H1 (cell line): Measurements from ENCODE around the gene PLEKHN1. TPM values are rescaled to one million over a fixed set of nuclear protein-coding genes. Genes with fewer than 3 reads are reported as not detected.

Experiments used
- CTCF ChIA-PET: fragments of 300-600 bp; sonication (Branson Sonifier 250); formaldehyde crosslinking; loops from one replicate; lab custom pipeline; 2021; ENCODE audit not compliant: partially characterized antibody; lab: Charles Lee
- POLR2A ChIA-PET: fragments of 300-600 bp; sonication (Branson Sonifier 250); formaldehyde crosslinking; loops from one replicate; lab custom pipeline; 2021; ENCODE audit warnings: inconsistent platforms; ENCODE audit not compliant: partially characterized antibody; lab: Charles Lee
- DNase-seq, 2 experiments: peaks; one replicate each; pipeline versions ENCODE4 v3.0.0 to v3.0.0-alpha.2; 2010 to 2022; ENCODE audit warnings: low spot score in 2 of 2, low read depth in 1 of 2, mixed read lengths in 1 of 2
- FAIRE-seq: peaks from 2 replicates; lab custom pipeline; 2011; peaks lifted over from hg19 to GRCh38; lab: Jason Lieb, UNC
- H2AFZ ChIP-seq: 2 replicates; pipeline ENCODE4 v1.8.1; 2012; ENCODE audit warnings: low read length, inconsistent platforms
- H2AK5ac ChIP-seq: 2 replicates; pipeline ENCODE4 v1.6.1; 2013; ENCODE audit warnings: low read depth, low read length
- H2BK120ac ChIP-seq: replicated peaks from 2 replicates; pipeline ENCODE3; 2013; ENCODE audit warnings: low read depth, low read length, inconsistent platforms
- H2BK12ac ChIP-seq: 2 replicates; pipeline ENCODE4 v1.6.1; 2013; ENCODE audit warnings: low read depth, low read length
- H2BK15ac ChIP-seq: 2 replicates; pipeline ENCODE4 v1.6.1; 2013; ENCODE audit warnings: low read length
- H2BK20ac ChIP-seq: 2 replicates; pipeline ENCODE4 v1.6.1; 2013; ENCODE audit warnings: low read length
- H2BK5ac ChIP-seq: 2 replicates; pipeline ENCODE4 v1.6.1; 2013; ENCODE audit warnings: low read depth, low read length
- H3K14ac ChIP-seq: 2 replicates; pipeline ENCODE4 v1.6.1; 2013; ENCODE audit warnings: inconsistent platforms; ENCODE audit not compliant: insufficient read length
- H3K18ac ChIP-seq: 2 replicates; pipeline ENCODE4 v1.6.1; 2013; ENCODE audit warnings: low read length; ENCODE audit errors: extremely low read depth
- H3K23ac ChIP-seq: 2 replicates; pipeline ENCODE4 v1.6.1; 2013; ENCODE audit warnings: inconsistent platforms; ENCODE audit not compliant: insufficient read length
- H3K23me2 ChIP-seq: 2 replicates; pipeline ENCODE4 v1.6.1; 2013; ENCODE audit warnings: low read depth, low read length
- H3K27ac ChIP-seq: 2 replicates; pipeline ENCODE4 v1.6.1; 2011; ENCODE audit warnings: low read depth, low read length, inconsistent platforms
- H3K27me3 ChIP-seq, 4 experiments: replicated peaks in 1 of 4; 1 replicate in 1 of 4; 2 replicates in 3 of 4; pipeline versions ENCODE4 v1.6.1 to v1.8.1; 2011 to 2013; ENCODE audit warnings: low read length in 3 of 4, mild to moderate bottlenecking in 3 of 4, inconsistent platforms in 2 of 4, mixed read lengths in 2 of 4, moderate library complexity in 1 of 4; ENCODE audit not compliant: control insufficient read depth in 3 of 4, insufficient read depth in 3 of 4; ENCODE audit errors: extremely low read depth in 1 of 4
- H3K36me3 ChIP-seq, 4 experiments: 2 replicates each; pipeline versions ENCODE4 v1.6.1 to v1.8.1; 2011 to 2013; ENCODE audit warnings: mild to moderate bottlenecking in 4 of 4, low read length in 3 of 4, moderate library complexity in 2 of 4, control low read depth in 1 of 4, inconsistent platforms in 1 of 4; ENCODE audit not compliant: insufficient read depth in 4 of 4, control insufficient read depth in 2 of 4
- H3K4ac ChIP-seq: replicated peaks from 2 replicates; pipeline ENCODE3; 2013; ENCODE audit warnings: low read length, low read depth, mixed read lengths, inconsistent platforms; ENCODE audit not compliant: insufficient read length
- H3K4me1 ChIP-seq, 4 experiments: replicated peaks in 1 of 4; 1 replicate in 1 of 4; 2 replicates in 3 of 4; pipeline versions ENCODE4 v1.6.1 to v1.8.1; 2011 to 2013; ENCODE audit warnings: low read length in 3 of 4, inconsistent platforms in 2 of 4, mixed read lengths in 1 of 4; ENCODE audit not compliant: insufficient read depth in 4 of 4, control insufficient read depth in 3 of 4
- H3K4me2 ChIP-seq, 2 experiments: 2 replicates each; pipeline versions ENCODE4 v1.6.1 to v1.8.1; 2011 to 2013; ENCODE audit warnings: low read depth in 2 of 2, low read length in 2 of 2, control low read depth in 1 of 2, inconsistent platforms in 1 of 2, mild to moderate bottlenecking in 1 of 2; ENCODE audit not compliant: insufficient read depth in 1 of 2
- H3K4me3 ChIP-seq, 4 experiments: fragments of 200-600, 300-600 bp in 1 of 4; sonication (generic), shearing (Covaris generic), sonication (Bioruptor Twin) in 1 of 4; 2 replicates each; pipeline versions ENCODE4 v1.5.1 to v1.8.1; 2011 to 2016; ENCODE audit warnings: low read length in 4 of 4, low read depth in 3 of 4, control low read depth in 2 of 4, inconsistent platforms in 2 of 4, mild to moderate bottlenecking in 2 of 4, mixed read lengths in 1 of 4, moderate library complexity in 1 of 4; ENCODE audit not compliant: insufficient read depth in 2 of 4; ENCODE audit errors: extremely low read depth in 1 of 4
- H3K56ac ChIP-seq: replicated peaks from 2 replicates; pipeline ENCODE3; 2013; ENCODE audit warnings: low read depth, mild to moderate bottlenecking, mixed read lengths, low read length, inconsistent platforms; ENCODE audit not compliant: insufficient read length
- H3K79me1 ChIP-seq: 2 replicates; pipeline ENCODE4 v1.6.1; 2013; ENCODE audit warnings: low read depth, low read length, control low read depth
- H3K79me2 ChIP-seq, 2 experiments: 2 replicates each; pipeline versions ENCODE4 v1.6.1 to v1.8.1; 2012 to 2013; ENCODE audit warnings: low read length in 2 of 2, mild to moderate bottlenecking in 2 of 2, inconsistent platforms in 1 of 2; ENCODE audit not compliant: insufficient read depth in 2 of 2, control insufficient read depth in 1 of 2
- H3K9ac ChIP-seq, 4 experiments: replicated peaks in 1 of 4; 1 replicate in 1 of 4; 2 replicates in 3 of 4; pipeline versions ENCODE4 v1.6.1 to v1.8.1; 2011 to 2013; ENCODE audit warnings: low read depth in 3 of 4, low read length in 3 of 4, control low read depth in 2 of 4, mild to moderate bottlenecking in 2 of 4, moderate library complexity in 2 of 4, inconsistent platforms in 1 of 4; ENCODE audit errors: extremely low read depth in 1 of 4
- H3K9me3 ChIP-seq, 2 experiments: 2 replicates each; pipeline versions ENCODE4 v1.6.1 to v1.8.1; 2012 to 2013; ENCODE audit warnings: mild to moderate bottlenecking in 2 of 2, moderate library complexity in 2 of 2, control low read depth in 1 of 2, inconsistent platforms in 1 of 2, low read depth in 1 of 2, low read length in 1 of 2, mixed read lengths in 1 of 2; ENCODE audit not compliant: insufficient read depth in 2 of 2
- H4K20me1 ChIP-seq, 2 experiments: replicated peaks in 1 of 2; 2 replicates each; pipeline versions ENCODE3 to v1.8.1; 2011 to 2013; ENCODE audit warnings: inconsistent platforms in 2 of 2, low read length in 2 of 2, mild to moderate bottlenecking in 1 of 2; ENCODE audit not compliant: insufficient read depth in 2 of 2, control insufficient read depth in 1 of 2
- H4K5ac ChIP-seq: 2 replicates; pipeline ENCODE4 v1.6.1; 2013; ENCODE audit warnings: low read length, low read depth, mixed read lengths, inconsistent platforms; ENCODE audit not compliant: insufficient read length
- H4K8ac ChIP-seq: 2 replicates; pipeline ENCODE4 v1.8.0; 2013; ENCODE audit warnings: mild to moderate bottlenecking, moderate library complexity, low read length, inconsistent platforms; ENCODE audit not compliant: insufficient read depth; ENCODE audit errors: extremely low read depth
- H4K91ac ChIP-seq: replicated peaks from 2 replicates; pipeline ENCODE3; 2013; ENCODE audit warnings: low read length, mixed read lengths, inconsistent platforms; ENCODE audit not compliant: insufficient read length
- BRCA1 ChIP-seq: IDR thresholded peaks from 2 replicates; pipeline ENCODE4 v1.6.1; 2012; ENCODE audit warnings: low read depth, low read length, improper control_type of control experiment
- CREB1 ChIP-seq: IDR thresholded peaks from 2 replicates; pipeline ENCODE4 v1.6.1; 2012; ENCODE audit warnings: inconsistent platforms
- EP300 ChIP-seq, 2 experiments: IDR thresholded peaks; 1 replicate in 1 of 2; 2 replicates in 1 of 2; pipeline ENCODE4 v1.6.1; 2011 to 2012; ENCODE audit warnings: low read depth in 2 of 2, low read length in 2 of 2, mild to moderate bottlenecking in 2 of 2, borderline replicate concordance in 1 of 2, inconsistent platforms in 1 of 2, moderate library complexity in 1 of 2
- GTF2F1 ChIP-seq: IDR thresholded peaks from 2 replicates; pipeline ENCODE4 v1.6.1; 2012; ENCODE audit warnings: low read depth, low read length, improper control_type of control experiment, borderline replicate concordance
- JUND ChIP-seq: IDR thresholded peaks from 2 replicates; pipeline ENCODE4 v1.6.1; 2011; ENCODE audit warnings: mild to moderate bottlenecking, improper control_type of control experiment, low read length
- KDM1A ChIP-seq: fragments of 200-600, 300-600 bp; sonication (generic); IDR thresholded peaks from 2 replicates; pipeline ENCODE4 v1.7.1; 2016; ENCODE audit warnings: mild to moderate bottlenecking, low read length, borderline replicate concordance
- RFX5 ChIP-seq: IDR thresholded peaks from 2 replicates; pipeline ENCODE4 v1.6.1; 2011; ENCODE audit warnings: low read depth, low read length, improper control_type of control experiment, borderline replicate concordance
- RNF2 ChIP-seq: fragments of 200-900, 300-1000 bp; sonication (generic); IDR thresholded peaks from 2 replicates; pipeline ENCODE4 v1.7.1; 2016; ENCODE audit warnings: borderline replicate concordance, low read depth, mild to moderate bottlenecking, antibody characterized with exemption, low read length; ENCODE audit not compliant: poor library complexity, severe bottlenecking; ENCODE audit errors: missing control alignments
- TAF7 ChIP-seq: optimal IDR thresholded peaks from 2 replicates; pipeline ENCODE3; 2011; ENCODE audit warnings: low read depth, mild to moderate bottlenecking, inconsistent platforms, low read length, moderate library complexity, borderline replicate concordance
- WGBS, 2 experiments: shearing (Covaris generic) in 1 of 2; methylation state at CpG; one replicate each; pipeline versions ENCODE4 v1.1.6 to v1.1.7; 2013 to 2015; ENCODE audit warnings: low lambda C conversion rate in 2 of 2, mixed read lengths in 2 of 2, inconsistent platforms in 1 of 2, low coverage in 1 of 2, missing lambda C conversion rate in 1 of 2; ENCODE audit not compliant: insufficient replicate concordance in 2 of 2, insufficient coverage in 1 of 2, insufficient read length in 1 of 2; ENCODE audit errors: extremely low coverage in 1 of 2, missing lambda C conversion rate in 1 of 2; 5-methylcytosine and 5-hydroxymethylcytosine counted together
- polyA plus RNA-seq, 7 experiments: library from polyadenylated mRNA; depleted of rRNA in 3 of 7; stranded (reverse) in 5 of 7; unstranded in 2 of 7; fragments of >200 nt in 5 of 7; fragments of 200-250 nt in 2 of 7; gene quantifications; 1 replicate in 5 of 7; 2 replicates in 1 of 7; 4 replicates in 1 of 7; pipeline versions ENCODE4 v1.2.1 to v1.2.3, GENCODE V29; 2011 to 2013; ENCODE audit warnings: missing spikeins in 2 of 7, mixed read lengths in 2 of 7
- total RNA-seq: library from RNA; stranded (reverse); fragmentation: NEBNext Ultra II Directional; extraction: Animal tissue kit (Norgen Biotek cat#: 25700); gene quantifications from 2 replicates; pipeline ENCODE4 v1.2.1, GENCODE V29; 2021

PLEKHN1 gene
- total and polyA plus RNA-seq, 2 of the 8 experiments (the other 6 are each of a cell fraction or from before 2014, with no cell fraction given): 0.39 to 1.5 TPM

DNA sequence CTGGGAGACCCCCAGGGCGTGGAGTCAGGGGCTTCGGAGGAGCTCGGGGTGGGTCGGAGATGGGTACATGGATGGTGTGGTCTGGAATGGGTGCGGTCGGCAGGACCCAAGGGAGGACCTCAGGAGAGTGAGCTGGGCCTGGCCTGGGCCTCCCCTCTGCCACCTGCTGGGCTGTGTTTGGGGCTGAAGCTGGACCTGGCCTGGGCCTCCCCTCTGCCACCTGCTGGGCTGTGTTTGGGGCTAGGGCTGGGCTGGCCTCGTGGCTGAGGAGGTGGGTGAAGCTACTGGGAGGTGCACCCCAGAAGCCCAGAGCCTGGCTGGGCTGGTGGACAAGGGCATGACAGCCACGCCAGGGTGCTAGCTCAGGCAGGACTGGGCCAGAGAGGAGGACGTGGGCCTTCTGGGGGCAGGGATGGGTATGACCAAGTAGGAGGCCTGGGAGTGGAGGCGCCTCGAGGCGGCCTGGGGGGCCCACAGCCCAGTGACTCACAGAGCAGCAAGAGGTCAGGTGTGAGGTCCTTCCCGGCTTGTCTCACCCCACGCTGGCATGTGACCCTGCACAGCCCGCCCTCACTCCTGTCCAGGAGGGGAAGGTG is 28.1 kb upstream of the PLEKHN1 start:
- Histone ChIP-seq H4K91ac (no peak overlapping the region), H3K9ac (no peak overlapping the region), H3K14ac (no peak overlapping the region), H3K23me2 (peaks cover 7% of the 10 kb centered on the region; the same call in 1 of the 2 replicates), H4K20me1 (peaks cover 10 to 28% of the 10 kb centered on the region in 2 experiments), H3K36me3 (peaks cover 0 to 4% (median 0%) of the 10 kb centered on the region in 4 experiments; a peak in 1 of 8 replicates), H3K4me1 (peaks cover 5 to 45% (median 30%) of the 10 kb centered on the region in 4 experiments), H2BK120ac (no peak overlapping the region), H3K79me1 (no peaks in the 10 kb centered on the region), H2BK12ac (no peak overlapping the region), H2AK5ac (no peak overlapping the region), H3K79me2 (no peaks in the 10 kb centered on the region), H2BK15ac (no peak overlapping the region), H4K5ac (no peak overlapping the region), H3K4me3 (no peak overlapping the region), H3K4ac (no peak overlapping the region), H3K18ac (no peak overlapping the region), H3K4me2 (no peak overlapping the region), H2BK5ac (no peak overlapping the region), H2BK20ac (no peak overlapping the region), H4K8ac (peak overlapping the region; percentile 68; the same call in 1 of the 2 replicates)
- POLR2A ChIA-PET: interaction anchor here (0.9 to 9.5 kb wide), 3 partner anchors 8 to 17 kb away, joined by 3 to 65 read pairs (median 14); partner anchors contain the start of gene NOC2L
- no peak for DNase-seq
- TF ChIP-seq KDM1A: no peak
- TF ChIP-seq TAF7: no peak
- no peak for TF ChIP-seq RFX5
- TF ChIP-seq RNF2: no peak
- TF ChIP-seq GTF2F1: no peak
- TF ChIP-seq JUND: no peak
- TF ChIP-seq EP300 (IDR thresholded peaks at IDR 0.05; ENCODE audit: borderline replicate concordance in 1 of 2, low read depth in 2 of 2, low read length in 2 of 2): no peak
- TF ChIP-seq CREB1: no peak
- TF ChIP-seq BRCA1: no peak
- TF ChIP-seq, all 59 proteins: peak for 0
- Histone ChIP-seq H2AFZ (no peak overlapping the region), H3K56ac (no peak overlapping the region), H3K27me3 (peaks cover 78 to 86% (median 85%) of the 10 kb centered on the region in 4 experiments), H3K9me3 (no peaks in the 10 kb centered on the region), H3K23ac (no peak overlapping the region), H3K27ac (no peak overlapping the region)
- no peak for FAIRE-seq
- CTCF ChIA-PET: interaction anchor here (0.9 to 5.3 kb wide), 12 partner anchors 8 to 95 kb away, joined by 3 to 45 read pairs (median 6); partner anchors contain the start of gene PLEKHN1
- 89% methylated on average over 15 of the region's 15 CpGs; no CpG with 5 or more reads in 1 of the 2 experiments for WGBS, 2 experiments
